Suppressor macrophage treated with lipopolysaccharide for 1 hour (primary cell): ENCODE measurements around the gene HSPA1L.
"Not testable (repeated sequence)": the region's sequence is repeated elsewhere in the genome, so short reads cannot be mapped to it uniquely, and the experiment has no call there.

ENCODE experiments used
- DNase-seq, 3 donors: peaks; one replicate each; pipeline ENCODE4 v3.0.0-alpha.2; 2020 to 2022

Gene HSPA1L

GRCh38 chr6:31836474-31837368 is 21.6 kb upstream of the HSPA1L start:
- peak; percentile 64 to 81 (median 71) for DNase-seq

DNA sequence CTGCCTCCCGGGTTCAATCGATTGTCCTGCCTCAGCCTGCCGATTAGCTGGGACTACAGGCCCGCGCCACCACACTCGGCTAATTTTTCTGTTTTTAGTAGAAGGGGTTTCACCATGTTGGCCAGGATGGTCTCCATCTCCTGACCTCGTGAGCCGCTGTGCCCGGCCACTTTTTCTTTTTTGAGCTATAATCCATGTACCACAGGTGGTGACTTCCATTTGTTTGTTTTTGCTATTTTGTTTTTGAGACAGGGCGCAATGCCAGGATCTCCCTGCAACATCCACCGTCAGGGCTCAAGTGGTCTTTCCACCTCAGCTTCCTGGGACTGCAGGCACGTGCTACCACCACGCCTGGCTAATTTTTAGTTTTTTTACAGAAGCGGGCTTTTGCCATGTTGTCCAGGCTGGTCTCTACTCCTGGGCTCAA is 21.0 kb upstream of the HSPA1L start:
- no peak for DNase-seq

DNA sequence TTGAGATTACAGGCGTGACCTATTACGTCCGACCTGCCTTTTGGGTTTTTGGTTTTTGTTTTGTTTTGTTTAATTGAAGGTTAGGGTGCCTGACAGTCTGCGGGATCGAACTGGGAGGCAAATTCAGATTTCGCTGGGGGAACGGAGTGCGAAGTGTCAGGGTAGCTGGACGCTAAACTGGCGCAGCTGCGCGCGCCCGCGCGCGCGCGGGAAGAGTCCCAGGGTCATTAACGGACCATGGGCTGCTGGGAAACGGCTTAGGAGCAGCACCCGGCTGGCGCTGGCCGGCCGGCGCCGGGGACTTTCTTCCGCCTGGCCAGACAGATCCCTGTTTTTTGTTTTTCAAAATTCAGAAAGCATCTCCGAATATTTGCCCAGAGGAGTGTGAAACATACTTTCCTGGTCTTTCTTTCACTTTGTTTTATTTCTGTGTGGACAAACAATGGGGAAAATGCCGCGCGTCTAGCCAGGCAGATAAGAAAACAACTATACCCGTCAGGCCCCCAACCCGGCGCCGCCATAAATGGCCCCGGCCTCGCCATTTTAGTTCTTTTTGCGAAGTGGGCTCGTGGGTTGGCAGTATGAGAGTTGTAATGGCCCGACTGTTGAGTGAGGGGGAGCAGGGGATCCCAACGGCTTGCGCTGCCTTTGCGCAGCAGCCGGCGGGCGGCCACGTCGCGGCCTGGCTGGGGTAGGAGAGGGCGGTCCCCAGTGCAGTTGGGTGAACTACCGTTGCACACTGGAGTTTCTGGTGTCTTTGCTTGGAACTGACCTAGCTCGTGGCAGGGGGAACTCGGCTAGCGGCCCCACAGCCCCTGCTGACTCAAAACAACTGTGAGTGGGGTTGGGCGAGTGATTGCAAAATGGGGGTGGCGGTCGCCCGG is 19.5 kb upstream of the HSPA1L start:
- peak; percentile 88 to 94 (median 90) for DNase-seq

GRCh38 chr6:31831350-31832215 is 16.5 kb upstream of the HSPA1L start:
- peak; percentile 58 to 64 (median 64) for DNase-seq

DNA sequence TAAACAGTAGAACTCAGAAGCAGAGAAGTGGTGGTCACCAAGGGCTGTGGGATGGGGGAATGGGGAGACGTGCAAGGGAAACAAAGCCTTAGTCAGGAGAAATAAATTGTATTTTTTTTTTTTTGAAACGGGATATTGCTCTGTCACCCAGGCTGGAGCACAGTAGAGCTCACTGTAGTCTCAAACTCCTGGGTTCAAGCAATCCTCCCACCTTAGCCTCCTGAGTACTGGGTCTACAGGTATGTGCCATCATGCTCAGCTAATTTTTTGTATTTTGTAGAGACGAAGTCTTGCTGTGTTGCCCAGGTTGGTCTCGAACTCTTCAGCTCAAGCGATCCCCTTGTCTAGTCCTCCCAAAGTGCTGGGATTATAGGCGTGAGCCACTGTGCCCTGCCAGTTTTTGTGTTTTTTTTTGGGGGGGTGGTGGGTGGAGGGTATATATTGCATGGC is 15.8 kb upstream of the HSPA1L start:
- DNase-seq: no peak

DNA sequence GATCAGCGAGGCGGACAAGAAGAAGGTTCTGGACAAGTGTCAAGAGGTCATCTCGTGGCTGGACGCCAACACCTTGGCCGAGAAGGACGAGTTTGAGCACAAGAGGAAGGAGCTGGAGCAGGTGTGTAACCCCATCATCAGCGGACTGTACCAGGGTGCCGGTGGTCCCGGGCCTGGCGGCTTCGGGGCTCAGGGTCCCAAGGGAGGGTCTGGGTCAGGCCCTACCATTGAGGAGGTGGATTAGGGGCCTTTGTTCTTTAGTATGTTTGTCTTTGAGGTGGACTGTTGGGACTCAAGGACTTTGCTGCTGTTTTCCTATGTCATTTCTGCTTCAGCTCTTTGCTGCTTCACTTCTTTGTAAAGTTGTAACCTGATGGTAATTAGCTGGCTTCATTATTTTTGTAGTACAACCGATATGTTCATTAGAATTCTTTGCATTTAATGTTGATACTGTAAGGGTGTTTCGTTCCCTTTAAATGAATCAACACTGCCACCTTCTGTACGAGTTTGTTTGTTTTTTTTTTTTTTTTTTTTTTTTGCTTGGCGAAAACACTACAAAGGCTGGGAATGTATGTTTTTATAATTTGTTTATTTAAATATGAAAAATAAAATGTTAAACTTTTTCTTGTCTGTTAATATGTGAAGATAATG is 14.7 kb upstream of the HSPA1L start:
- DNase-seq: peak; percentile 47 to 75 (median 73)

GRCh38 chr6:31827286-31828079 is 12.4 kb upstream of the HSPA1L start, which contains the start of gene HSPA1B:
Gene HSPA1B, plus strand, starts transcription at chr6:31827738. Its CDS starts 213 bp downstream, at chr6:31827951.
- DNase-seq: peak; percentile 97 to 98 (median 98)

GRCh38 chr6:31826793-31827285 is 11.8 kb upstream of the HSPA1L start:
- peak in 1 of 3 donors; percentile 71 for DNase-seq

DNA sequence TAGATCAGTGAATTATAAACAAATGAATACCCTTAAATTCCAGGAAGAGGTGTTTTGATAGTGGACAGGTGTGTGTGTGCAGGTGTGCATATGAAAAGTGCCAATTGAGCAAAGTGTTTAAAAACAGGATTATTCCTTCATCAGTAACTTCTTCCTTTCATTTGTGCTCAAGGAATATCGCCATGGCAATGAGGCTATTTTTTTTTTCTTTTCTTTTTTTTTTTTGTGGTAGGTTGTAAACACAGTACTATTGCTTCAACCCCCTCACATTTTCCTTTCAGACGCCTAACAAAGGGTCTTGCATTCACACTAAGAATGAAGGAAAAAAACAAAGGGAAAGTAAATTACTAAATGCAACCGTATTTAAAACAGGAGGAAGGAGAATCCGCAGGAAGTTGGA is 10.5 kb upstream of the HSPA1L start:
- no peak for DNase-seq

GRCh38 chr6:31823592-31824196 is 8.6 kb upstream of the HSPA1L start:
- peak; percentile 22 to 44 (median 37) for DNase-seq

DNA sequence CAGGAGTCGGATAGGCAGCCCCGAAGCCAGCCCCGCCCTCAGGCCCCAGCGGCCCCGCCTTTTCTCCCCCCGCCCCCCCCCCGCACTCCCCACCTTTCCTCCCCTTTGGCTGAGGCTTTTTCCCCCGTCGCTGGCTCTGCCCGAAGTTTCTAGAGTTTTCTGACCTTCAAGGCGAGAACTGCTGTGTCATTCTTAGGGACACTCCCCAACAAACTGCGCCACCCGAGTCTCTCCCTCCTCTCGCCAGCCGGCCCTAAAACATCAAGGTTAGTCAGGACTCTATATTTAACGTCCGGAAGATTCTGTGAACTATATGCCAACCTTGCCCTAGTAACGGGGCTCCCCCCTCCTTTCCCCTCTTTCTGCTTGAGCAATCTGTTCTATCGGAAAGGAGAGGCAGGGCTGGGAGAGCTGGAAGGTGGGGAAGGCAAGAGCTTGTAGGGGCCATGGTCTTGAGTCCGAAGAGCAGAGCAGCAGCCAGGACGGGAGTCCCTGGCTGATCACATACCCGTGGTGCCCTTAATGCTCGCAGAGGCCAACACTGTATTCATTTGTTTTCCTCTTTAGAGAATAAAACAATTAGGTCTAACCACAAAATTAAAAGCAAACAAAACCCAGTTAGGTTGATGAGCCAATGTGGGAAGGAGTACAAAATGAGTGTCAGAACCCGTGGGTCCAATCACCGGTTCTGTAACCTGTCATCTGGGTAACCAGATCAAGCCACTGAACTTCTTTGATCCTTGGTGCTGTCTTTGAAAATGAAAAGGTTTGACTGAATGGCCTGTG is 7.1 kb upstream of the HSPA1L start:
- DNase-seq: peak; percentile 92 to 97 (median 93)

- peak; percentile 76 to 87 (median 78) for DNase-seq
These were observed 6.4 kb upstream of the HSPA1L start for GRCh38 chr6:31821301-31822035.

DNA sequence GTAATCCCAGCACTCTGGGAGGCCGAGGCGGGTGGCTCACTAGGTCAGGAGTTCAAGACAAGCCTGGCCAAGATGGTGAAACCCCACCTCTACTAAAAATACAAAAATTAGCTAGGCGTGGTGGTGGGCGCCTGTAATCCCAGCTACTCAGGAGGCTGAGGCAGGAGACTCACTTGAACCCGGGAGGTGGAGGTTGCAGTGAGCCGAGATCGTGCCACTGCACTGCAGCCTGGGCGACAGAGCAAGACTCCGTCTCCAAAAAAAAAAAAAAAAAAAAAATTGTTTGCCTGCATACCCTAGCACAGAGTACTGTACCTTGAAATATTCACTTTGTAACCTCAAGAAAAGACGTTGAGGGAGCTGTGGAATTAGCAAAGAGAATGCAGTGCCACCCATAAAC is 5.3 kb upstream of the HSPA1L start:
- DNase-seq: not testable (repeated sequence)

- DNase-seq: no peak
These were observed 4.8 kb upstream of the HSPA1L start for GRCh38 chr6:31819871-31820299.

DNA sequence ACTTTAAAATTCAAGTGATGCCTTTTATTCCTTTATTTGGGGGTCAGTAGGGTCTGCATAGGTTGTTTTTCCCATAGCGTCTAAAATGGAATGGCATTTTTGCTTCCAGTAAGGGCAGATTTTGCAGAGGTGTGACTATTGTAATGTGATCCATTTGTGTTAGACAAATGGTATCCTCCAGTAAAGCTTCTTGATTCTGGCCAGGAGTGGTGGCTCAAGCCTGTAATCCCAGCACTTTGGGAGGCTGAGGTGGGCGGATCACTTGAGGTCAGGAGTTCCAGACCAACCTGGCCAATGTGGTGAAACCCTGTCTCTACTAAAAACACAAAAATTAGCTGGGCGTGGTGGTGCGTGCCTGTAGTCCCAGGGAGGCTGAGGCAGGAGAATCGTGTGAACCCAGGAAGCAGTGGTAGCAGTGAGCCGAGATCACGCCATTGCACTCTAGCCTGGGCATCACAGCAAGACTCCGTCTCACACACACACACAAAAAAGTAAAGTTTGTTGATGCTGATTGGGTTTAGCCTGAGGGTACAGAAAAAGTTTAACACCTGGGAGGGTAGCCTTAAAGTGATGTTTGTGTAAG is 2.9 kb upstream of the HSPA1L start:
- not testable (repeated sequence) for DNase-seq

GRCh38 chr6:31817133-31817928 is 2.2 kb upstream of the HSPA1L start:
- peak in 2 of 3 donors; percentile 68 to 73 for DNase-seq

GRCh38 chr6:31814677-31815024 is 432 bp downstream of the HSPA1L start:
- DNase-seq: peak; percentile 97 to 99 (median 98)
